ENCODE measurements around the gene GDPD3.

Gene GDPD3

DNA sequence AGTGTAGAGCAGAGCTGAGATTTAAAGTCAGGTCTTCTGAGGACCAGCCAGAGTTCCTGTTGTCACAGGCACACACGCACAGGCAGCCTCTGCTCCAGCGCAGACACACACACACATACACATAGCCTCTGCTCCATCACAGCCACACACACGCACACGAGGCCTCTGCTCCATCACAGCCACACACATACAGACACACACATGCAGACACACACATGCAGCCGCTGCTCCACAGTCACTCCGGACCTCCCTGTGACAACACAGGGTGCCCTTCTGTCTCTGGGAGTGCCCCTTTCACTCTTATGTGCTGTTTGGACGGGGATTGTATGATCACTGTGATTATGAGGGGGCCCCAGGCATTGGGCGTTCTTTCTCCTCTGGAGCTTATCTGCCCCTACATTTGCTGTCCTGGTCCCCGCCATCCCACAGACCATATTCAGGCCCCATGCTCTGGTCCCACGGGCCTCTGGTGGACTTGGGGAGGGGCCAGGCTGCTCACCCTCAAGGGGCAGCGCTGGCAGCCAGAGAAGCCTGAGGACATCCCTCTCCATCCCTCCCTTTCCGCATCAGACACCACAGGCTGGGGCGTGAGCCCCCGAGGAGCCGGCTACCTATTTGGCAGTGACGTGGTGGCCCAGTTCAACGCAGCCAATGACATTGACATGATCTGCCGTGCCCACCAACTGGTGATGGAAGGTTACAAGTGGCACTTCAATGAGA lies 29.1 kb downstream of the GDPD3 start:
- TF ChIP-seq POLR2AphosphoS5 (IDR thresholded peaks at IDR 0.05; ENCODE audit: low read depth, low read length) = 0 out of 2 replicates have a peak, but pooled peaks have one; percentile 22
- TF ChIP-seq POLR2A (IDR thresholded peaks at IDR 0.05; ENCODE audit: low read depth, low read length) = no peak
- DNase-seq (ENCODE audit: insufficient read length) = no peak
- FAIRE-seq = no peak

GRCh38 chr16:30083216-30084055 lies 29.9 kb downstream of the GDPD3 start:
- no peak for FAIRE-seq
- no peak for TF ChIP-seq POLR2A (IDR thresholded peaks at IDR 0.05; ENCODE audit: low read depth, low read length)
- TF ChIP-seq TAF1 (IDR thresholded peaks at IDR 0.05; ENCODE audit: borderline replicate concordance, low read depth, low read length) = no peak
- no peak for TF ChIP-seq POLR2AphosphoS5 (IDR thresholded peaks at IDR 0.05; ENCODE audit: low read depth, low read length)
- DNase-seq (ENCODE audit: insufficient read length) = no peak

GRCh38 chr16:30082545-30083090 lies 30.7 kb downstream of the GDPD3 start:
- no peak for DNase-seq (ENCODE audit: insufficient read length)
- TF ChIP-seq POLR2A (IDR thresholded peaks at IDR 0.05; ENCODE audit: low read depth, low read length) = no peak
- no peak for TF ChIP-seq POLR2AphosphoS5 (IDR thresholded peaks at IDR 0.05; ENCODE audit: low read depth, low read length)
- no peak for TF ChIP-seq TAF1 (IDR thresholded peaks at IDR 0.05; ENCODE audit: borderline replicate concordance, low read depth, low read length)
- no peak for FAIRE-seq

DNA sequence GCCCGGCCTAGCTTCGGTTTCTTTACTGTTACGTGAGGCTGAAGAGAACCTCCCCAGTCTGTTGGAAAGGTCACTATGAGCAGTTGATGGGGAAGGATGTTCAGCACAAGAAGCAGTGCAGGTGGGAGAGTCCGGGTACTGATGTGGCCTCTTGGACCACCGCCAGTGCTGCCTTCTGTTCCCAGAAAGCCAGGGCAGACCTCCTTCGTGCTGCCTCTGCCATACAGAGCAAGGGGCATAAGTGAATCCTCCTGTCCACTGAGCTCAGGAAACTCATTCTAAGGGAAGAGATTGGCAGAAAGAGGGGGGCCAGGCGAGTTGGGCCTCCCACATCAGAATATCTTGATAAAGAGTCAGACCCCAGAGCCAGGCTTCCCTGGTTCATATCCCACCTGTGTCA lies 33.9 kb downstream of the GDPD3 start:
- TF ChIP-seq TAF1 (IDR thresholded peaks at IDR 0.05; ENCODE audit: borderline replicate concordance, low read depth, low read length) (no peak), POLR2AphosphoS5 (IDR thresholded peaks at IDR 0.05; ENCODE audit: low read depth, low read length) (no peak), POLR2A (IDR thresholded peaks at IDR 0.05; ENCODE audit: low read depth, low read length) (no peak)
- DNase-seq (ENCODE audit: insufficient read length) = no peak

GRCh38 chr16:30078744-30079143 lies 34.6 kb downstream of the GDPD3 start:
- no peak for TF ChIP-seq TAF1 (IDR thresholded peaks at IDR 0.05; ENCODE audit: borderline replicate concordance, low read depth, low read length)
- no peak for TF ChIP-seq POLR2AphosphoS5 (IDR thresholded peaks at IDR 0.05; ENCODE audit: low read depth, low read length)
- no peak for FAIRE-seq
- no peak for DNase-seq (ENCODE audit: insufficient read length)

More for the DNA sequence above, 33.9 kb downstream of the GDPD3 start:
- FAIRE-seq = no peak

DNA sequence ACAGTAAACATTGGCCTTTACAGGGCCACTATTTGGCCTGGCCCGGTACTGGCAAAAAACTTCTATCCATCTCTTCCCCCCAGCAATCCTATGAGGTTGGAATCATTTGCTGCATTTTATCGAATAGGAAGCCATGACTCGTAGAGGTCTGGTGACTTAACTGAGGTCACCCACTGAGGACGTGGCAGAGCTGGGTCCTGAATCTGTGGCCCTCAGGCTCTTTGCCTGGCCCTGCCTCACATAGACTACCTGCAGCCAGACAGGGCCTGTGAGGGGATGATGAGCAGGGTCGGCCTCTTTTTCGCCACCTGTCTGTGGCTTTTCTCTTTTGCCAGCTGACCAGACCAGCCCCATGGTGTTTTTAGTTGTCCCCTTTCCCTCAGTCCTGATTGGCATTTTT lies 35.7 kb downstream of the GDPD3 start:
- no peak for TF ChIP-seq POLR2A (IDR thresholded peaks at IDR 0.05; ENCODE audit: low read depth, low read length)
- no peak for FAIRE-seq
- no peak for DNase-seq (ENCODE audit: insufficient read length)

DNA sequence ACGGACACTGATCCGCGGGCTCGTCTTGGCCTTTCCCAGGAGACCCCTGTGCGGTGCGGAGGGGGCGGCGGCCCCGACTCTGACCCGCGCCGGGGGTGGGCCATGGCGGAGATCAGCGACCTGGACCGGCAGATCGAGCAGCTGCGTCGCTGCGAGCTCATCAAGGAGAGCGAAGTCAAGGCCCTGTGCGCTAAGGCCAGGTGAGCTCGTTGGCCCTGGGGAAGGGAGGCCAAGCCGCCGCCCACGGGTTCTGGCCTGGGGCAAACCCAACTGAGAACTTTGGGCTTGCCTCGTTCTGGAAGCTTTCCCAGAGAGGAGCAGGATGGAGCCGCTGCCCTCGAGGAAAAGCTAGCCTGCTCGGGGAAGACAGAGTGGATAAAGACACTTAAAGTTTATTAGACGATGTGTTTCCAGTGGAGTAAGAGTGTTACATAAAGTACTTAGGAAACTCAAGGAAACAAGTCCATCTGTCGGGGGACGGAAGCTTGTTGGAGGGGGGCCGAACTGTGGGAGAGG lies 37.0 kb downstream of the GDPD3 start:
- no peak for DNase-seq (ENCODE audit: insufficient read length)
- no peak for TF ChIP-seq TAF1 (IDR thresholded peaks at IDR 0.05; ENCODE audit: borderline replicate concordance, low read depth, low read length)
- no peak for TF ChIP-seq POLR2A (IDR thresholded peaks at IDR 0.05; ENCODE audit: low read depth, low read length)
- TF ChIP-seq POLR2AphosphoS5 (IDR thresholded peaks at IDR 0.05; ENCODE audit: low read depth, low read length) = no peak
- FAIRE-seq = no peak

DNA sequence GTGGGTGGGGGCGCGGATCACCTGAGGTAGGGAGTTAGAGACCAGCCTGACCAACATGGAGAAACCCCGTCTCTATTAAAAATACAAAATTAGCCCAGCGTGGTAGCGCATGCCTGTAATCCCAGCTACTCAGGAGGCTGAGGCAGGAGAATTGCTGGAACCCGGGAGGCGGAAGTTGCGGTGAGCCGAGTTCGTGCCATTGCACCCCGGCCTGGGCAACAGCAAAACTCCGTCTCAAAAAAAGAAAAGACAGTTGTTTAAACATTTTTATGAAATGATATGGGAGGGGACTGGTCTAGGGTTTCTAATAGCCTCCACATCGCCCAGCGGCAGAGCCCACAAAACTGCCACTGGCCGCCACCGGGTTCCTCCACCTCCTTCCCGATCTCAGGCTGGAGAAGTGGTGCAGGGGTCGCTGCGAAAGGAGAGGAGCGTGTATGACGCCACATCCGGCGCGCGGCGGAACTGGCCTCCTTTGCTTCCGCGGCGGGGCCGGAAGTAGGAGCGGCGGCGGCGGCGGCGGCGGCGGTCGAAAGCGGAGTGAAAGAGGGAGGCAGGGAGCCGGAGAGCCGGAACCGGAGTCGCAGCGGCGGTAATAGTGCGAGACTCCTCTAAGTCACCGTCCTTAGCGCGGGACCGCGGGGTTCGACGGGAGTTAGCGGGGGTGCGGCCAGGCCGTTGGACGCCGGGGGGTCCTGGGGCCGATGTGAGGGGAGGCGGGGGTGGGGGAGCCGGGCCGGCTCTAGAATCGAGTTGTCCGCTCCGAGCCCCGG lies 37.6 kb downstream of the GDPD3 start, which contains the start of gene PPP4C:
Gene PPP4C (plus strand): TSS at position 492 of the 773 bp plus-strand sequence. CDS start 384 bp downstream, outside the sequence.
- TF ChIP-seq POLR2A (IDR thresholded peaks at IDR 0.05; ENCODE audit: low read depth, low read length) = peak; percentile 84
- TF ChIP-seq POLR2AphosphoS5 (IDR thresholded peaks at IDR 0.05; ENCODE audit: low read depth, low read length) = peak; percentile 84
- peak; percentile 72; the same call in 1 of the 2 replicates for TF ChIP-seq TAF1 (IDR thresholded peaks at IDR 0.05; ENCODE audit: borderline replicate concordance, low read depth, low read length)

GRCh38 chr16:30070490-30070889 lies 42.8 kb downstream of the GDPD3 start:
- DNase-seq (ENCODE audit: insufficient read length) (no peak), FAIRE-seq (no peak)
- TF ChIP-seq POLR2AphosphoS5 (IDR thresholded peaks at IDR 0.05; ENCODE audit: low read depth, low read length) (no peak), TAF1 (IDR thresholded peaks at IDR 0.05; ENCODE audit: borderline replicate concordance, low read depth, low read length) (no peak), POLR2A (IDR thresholded peaks at IDR 0.05; ENCODE audit: low read depth, low read length) (no peak)

More for the DNA sequence above, 37.6 kb downstream of the GDPD3 start, which contains the start of gene PPP4C:
- DNase-seq (ENCODE audit: insufficient read length) (peak; percentile 98), FAIRE-seq (peak; percentile 92)

- TF ChIP-seq TAF1 (IDR thresholded peaks at IDR 0.05; ENCODE audit: borderline replicate concordance, low read depth, low read length) (no peak), POLR2AphosphoS5 (IDR thresholded peaks at IDR 0.05; ENCODE audit: low read depth, low read length) (0 out of 2 replicates have a peak, but pooled peaks have one; percentile 21), POLR2A (IDR thresholded peaks at IDR 0.05; ENCODE audit: low read depth, low read length) (no peak)
- DNase-seq (ENCODE audit: insufficient read length) = no peak
- FAIRE-seq = no peak
These were observed 43.5 kb downstream of the GDPD3 start for GRCh38 chr16:30069611-30070462.

Measured in GM12892 (cell line).